Activated gamma-delta T cell (primary cell): ENCODE results near the gene MMD.
"Not testable (repeated sequence)": the region's sequence is repeated elsewhere in the genome, so short reads cannot be mapped to it uniquely, and the experiment has no call there.

ENCODE experiments used
- DNase-seq: peaks from one replicate; lab custom pipeline; 2025; lab: John Stamatoyannopoulos, UW

Gene MMD

GRCh38 chr17:55391764-55392467, 29.7 kb downstream of the MMD start:
- DNase-seq, result no peak

- no peak for DNase-seq
These were observed 30.3 kb downstream of the MMD start for GRCh38 chr17:55391244-55391757.

GRCh38 chr17:55390364-55390977, 31.2 kb downstream of the MMD start:
- no peak for DNase-seq

- DNase-seq, result not testable (repeated sequence)
These were observed 31.9 kb downstream of the MMD start for GRCh38 chr17:55389715-55390114.

GRCh38 chr17:55388842-55389241, 32.8 kb downstream of the MMD start:
- no peak for DNase-seq

- DNase-seq, result no peak
These were observed 34.8 kb downstream of the MMD start for GRCh38 chr17:55386796-55387332.

- no peak for DNase-seq
These were observed 36.9 kb downstream of the MMD start for GRCh38 chr17:55384643-55385232.

- DNase-seq, result no peak
These were observed 37.6 kb downstream of the MMD start for GRCh38 chr17:55383771-55384642.

- DNase-seq, result no peak
These were observed 40.4 kb downstream of the MMD start for GRCh38 chr17:55381017-55381770.

GRCh38 chr17:55377671-55378275, 43.9 kb downstream of the MMD start:
- DNase-seq, result no peak

GRCh38 chr17:55368706-55369105, 52.9 kb downstream of the MMD start:
- no peak for DNase-seq

- no peak for DNase-seq
These were observed 55.6 kb downstream of the MMD start for GRCh38 chr17:55366020-55366481.

GRCh38 chr17:55363033-55363432, 58.6 kb downstream of the MMD start:
- no peak for DNase-seq

GRCh38 chr17:55360971-55361370, 60.7 kb downstream of the MMD start:
- no peak for DNase-seq

GRCh38 chr17:55356434-55357328, 65.0 kb downstream of the MMD start:
- DNase-seq, result no peak

- no peak for DNase-seq
These were observed 66.7 kb downstream of the MMD start for GRCh38 chr17:55354941-55355340.

GRCh38 chr17:55354010-55354409, 67.6 kb downstream of the MMD start:
- no peak for DNase-seq

- DNase-seq, result no peak
These were observed 70.4 kb downstream of the MMD start for GRCh38 chr17:55351226-55351625.

GRCh38 chr17:55350825-55351205, 70.8 kb downstream of the MMD start:
- DNase-seq, result no peak
